Trophoblast cell (in vitro differentiated cells and primary cell): ENCODE data around the gene MTMR6.

ENCODE experiments used
- DNase-seq, 2 donors: peaks; one replicate each; pipeline ENCODE4 v3.0.0-alpha.2; 2016
- H2AFZ ChIP-seq: 2 replicates; pipeline ENCODE4 v1.6.1; 2013; ENCODE audit warnings: low read length, moderate library complexity, mild to moderate bottlenecking; ENCODE audit not compliant: insufficient read depth, poor library complexity
- H2AK5ac ChIP-seq: 2 replicates; pipeline ENCODE4 v1.6.1; 2013; ENCODE audit warnings: mild to moderate bottlenecking, low read length
- H2BK120ac ChIP-seq: 2 replicates; pipeline ENCODE4 v1.6.1; 2013; ENCODE audit warnings: low read length, mild to moderate bottlenecking, moderate library complexity; ENCODE audit not compliant: insufficient read depth, poor library complexity
- H2BK12ac ChIP-seq: 2 replicates; pipeline ENCODE4 v1.6.1; 2013; ENCODE audit warnings: mild to moderate bottlenecking, low read length, moderate library complexity
- H2BK5ac ChIP-seq: 2 replicates; pipeline ENCODE4 v1.6.1; 2013; ENCODE audit warnings: low read length, low read depth, moderate library complexity, mild to moderate bottlenecking; ENCODE audit not compliant: poor library complexity
- H3K14ac ChIP-seq: 2 replicates; pipeline ENCODE4 v1.6.1; 2013; ENCODE audit warnings: mild to moderate bottlenecking, low read length
- H3K18ac ChIP-seq: 2 replicates; pipeline ENCODE4 v1.6.1; 2013; ENCODE audit warnings: mild to moderate bottlenecking, low read length
- H3K23ac ChIP-seq: 2 replicates; pipeline ENCODE4 v1.6.1; 2013; ENCODE audit warnings: low read length
- H3K27ac ChIP-seq: 2 replicates; pipeline ENCODE4 v1.5.1; 2013; ENCODE audit warnings: low read depth, mild to moderate bottlenecking, inconsistent platforms, low read length, moderate library complexity
- H3K27me3 ChIP-seq: 2 replicates; pipeline ENCODE4 v1.6.1; 2013; ENCODE audit warnings: inconsistent platforms, mild to moderate bottlenecking, low read length, moderate library complexity; ENCODE audit not compliant: insufficient read depth
- H3K36me3 ChIP-seq, 2 experiments: 1 replicate in 1 of 2; 2 replicates in 1 of 2; pipeline ENCODE4 v1.6.1; 2013; ENCODE audit warnings: low read length in 2 of 2, mild to moderate bottlenecking in 2 of 2, moderate library complexity in 1 of 2; ENCODE audit not compliant: insufficient read depth in 2 of 2, control insufficient read depth in 1 of 2
- H3K4ac ChIP-seq: 2 replicates; pipeline ENCODE4 v1.6.1; 2013; ENCODE audit warnings: low read depth, mild to moderate bottlenecking, low read length, moderate library complexity
- H3K4me1 ChIP-seq, 2 experiments: 1 replicate in 1 of 2; 2 replicates in 1 of 2; pipeline ENCODE4 v1.6.1; 2013; ENCODE audit warnings: low read length in 2 of 2, mild to moderate bottlenecking in 2 of 2, moderate library complexity in 1 of 2; ENCODE audit not compliant: insufficient read depth in 2 of 2, control insufficient read depth in 1 of 2
- H3K4me2 ChIP-seq: 2 replicates; pipeline ENCODE4 v1.6.1; 2013; ENCODE audit warnings: inconsistent platforms, mild to moderate bottlenecking, low read length, moderate library complexity
- H3K4me3 ChIP-seq: 2 replicates; pipeline ENCODE4 v1.5.1; 2013; ENCODE audit warnings: mild to moderate bottlenecking, low read depth, low read length, inconsistent platforms
- H3K79me1 ChIP-seq: one replicate; pipeline ENCODE4 v1.6.1; 2013; ENCODE audit warnings: low read length
- H3K79me2 ChIP-seq: 2 replicates; pipeline ENCODE4 v1.6.1; 2013; ENCODE audit warnings: low read length, mild to moderate bottlenecking; ENCODE audit not compliant: control insufficient read depth, insufficient read depth, poor library complexity
- H3K9ac ChIP-seq: 2 replicates; pipeline ENCODE4 v1.6.1; 2013; ENCODE audit warnings: mild to moderate bottlenecking, low read length
- H3K9me3 ChIP-seq: 2 replicates; pipeline ENCODE4 v1.6.1; 2013; ENCODE audit warnings: low read depth, mild to moderate bottlenecking, control low read depth, inconsistent platforms, low read length; ENCODE audit not compliant: insufficient read depth
- H4K12ac ChIP-seq: 2 replicates; pipeline ENCODE4 v1.6.1; 2013; ENCODE audit warnings: low read depth, mild to moderate bottlenecking, low read length, moderate library complexity
- H4K8ac ChIP-seq: 2 replicates; pipeline ENCODE4 v1.6.1; 2013; ENCODE audit warnings: low read depth, mild to moderate bottlenecking, low read length, moderate library complexity
- H4K91ac ChIP-seq: one replicate; pipeline ENCODE4 v1.6.1; 2013; ENCODE audit warnings: low read depth, mild to moderate bottlenecking, low read length, moderate library complexity
- WGBS: extraction: QIAGEN DNeasy Blood & Tissue Kit; methylation state at CpG from one replicate; pipeline ENCODE4 v1.1.7; 2013; ENCODE audit warnings: missing lambda C conversion rate; ENCODE audit not compliant: insufficient read length, insufficient coverage; ENCODE audit errors: extremely low coverage; 5-methylcytosine and 5-hydroxymethylcytosine counted together

Gene MTMR6

GRCh38 chr13:25252225-25252624 is 35.1 kb downstream of the MTMR6 start:
- DNase-seq, result no peak
- H3K79me1 ChIP-seq, result no peaks in the 10 kb centered on the region
- no peak overlapping the region for H3K23ac ChIP-seq
- no peak overlapping the region for H4K8ac ChIP-seq
- no peak overlapping the region for H4K91ac ChIP-seq
- H3K27me3 ChIP-seq, result no peaks in the 10 kb centered on the region
- H3K4ac ChIP-seq, result no peak overlapping the region
- no peaks in the 10 kb centered on the region for H3K79me2 ChIP-seq
- no peak overlapping the region for H2BK5ac ChIP-seq
- H3K27ac ChIP-seq, result no peak overlapping the region
- H3K4me1 ChIP-seq, result no peaks in the 10 kb centered on the region
- no peaks in the 10 kb centered on the region for H3K9me3 ChIP-seq
- no peak overlapping the region for H2BK12ac ChIP-seq
- H4K12ac ChIP-seq, result no peak overlapping the region
- peaks cover 4 to 6% of the 10 kb centered on the region in 2 experiments for H3K36me3 ChIP-seq
- WGBS, result no CpG with 5 or more reads among the region's 4 CpGs
- no peak overlapping the region for H3K18ac ChIP-seq
- no peak overlapping the region for H3K4me3 ChIP-seq
- H2AK5ac ChIP-seq, result no peak overlapping the region
- no peak overlapping the region for H3K9ac ChIP-seq
- no peak overlapping the region for H2AFZ ChIP-seq
- no peak overlapping the region for H2BK120ac ChIP-seq
- H3K14ac ChIP-seq, result no peak overlapping the region
- no peak overlapping the region for H3K4me2 ChIP-seq

DNA sequence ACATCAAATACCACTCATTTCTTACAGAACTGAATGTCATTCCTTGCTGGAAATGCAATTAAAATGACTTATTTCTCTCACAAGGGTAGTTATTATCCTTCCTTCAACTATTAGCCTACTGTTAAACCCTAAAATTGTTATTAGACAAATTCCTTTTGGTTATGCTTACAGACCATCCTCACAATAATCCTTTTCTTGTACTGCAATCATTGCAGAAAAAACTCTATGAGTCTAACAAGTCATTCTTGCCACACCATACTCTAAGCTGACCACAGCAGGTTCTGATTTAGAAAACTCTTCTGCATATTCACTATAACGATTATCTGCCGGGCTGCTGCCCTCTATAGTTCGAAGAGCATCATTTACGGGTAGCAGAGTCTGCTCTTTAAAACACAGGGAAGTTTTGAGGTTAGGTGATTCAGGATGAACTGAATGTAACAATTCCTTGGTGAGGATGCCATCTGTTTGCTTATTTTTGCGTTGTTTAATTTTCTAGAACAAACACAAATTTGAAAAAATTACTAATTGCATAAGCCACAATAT is 38.2 kb downstream of the MTMR6 start:
- no peak overlapping the region for H3K23ac ChIP-seq
- H2AK5ac ChIP-seq, result no peak overlapping the region
- H3K4me1 ChIP-seq, result no peaks in the 10 kb centered on the region
- H2AFZ ChIP-seq, result no peak overlapping the region
- no peak overlapping the region for H3K18ac ChIP-seq
- H4K8ac ChIP-seq, result no peak overlapping the region
- no peak overlapping the region for H2BK5ac ChIP-seq
- no peak overlapping the region for H2BK120ac ChIP-seq
- no peak overlapping the region for H3K27ac ChIP-seq
- no CpG with 5 or more reads among the region's 5 CpGs for WGBS
- no peaks in the 10 kb centered on the region for H3K9me3 ChIP-seq
- no peaks in the 10 kb centered on the region for H3K79me2 ChIP-seq
- no peak overlapping the region for H4K12ac ChIP-seq
- no peak overlapping the region for H3K4ac ChIP-seq
- H3K79me1 ChIP-seq, result no peaks in the 10 kb centered on the region
- H3K27me3 ChIP-seq, result no peaks in the 10 kb centered on the region
- H3K4me3 ChIP-seq, result no peak overlapping the region
- no peak overlapping the region for H4K91ac ChIP-seq
- H3K36me3 ChIP-seq, result peaks cover 5 to 6% of the 10 kb centered on the region in 2 experiments
- no peak overlapping the region for H2BK12ac ChIP-seq
- no peak overlapping the region for H3K9ac ChIP-seq
- H3K4me2 ChIP-seq, result no peak overlapping the region
- DNase-seq, result peak in 1 of 2 donors; percentile 30
- no peak overlapping the region for H3K14ac ChIP-seq

- H4K91ac ChIP-seq, result no peak overlapping the region
- H3K79me1 ChIP-seq, result no peaks in the 10 kb centered on the region
- H4K12ac ChIP-seq, result no peak overlapping the region
- WGBS, result no CpG with 5 or more reads among the region's 1 CpG
- H3K23ac ChIP-seq, result no peak overlapping the region
- H3K36me3 ChIP-seq, result peaks cover 5 to 6% of the 10 kb centered on the region in 2 experiments
- no peak for DNase-seq
- H3K27me3 ChIP-seq, result no peaks in the 10 kb centered on the region
- no peak overlapping the region for H3K4me3 ChIP-seq
- no peak overlapping the region for H3K18ac ChIP-seq
- H3K9ac ChIP-seq, result no peak overlapping the region
- H3K4me1 ChIP-seq, result no peaks in the 10 kb centered on the region
- no peak overlapping the region for H2BK12ac ChIP-seq
- no peak overlapping the region for H2AK5ac ChIP-seq
- H3K4ac ChIP-seq, result no peak overlapping the region
- H3K4me2 ChIP-seq, result no peak overlapping the region
- H4K8ac ChIP-seq, result no peak overlapping the region
- H3K14ac ChIP-seq, result no peak overlapping the region
- no peaks in the 10 kb centered on the region for H3K9me3 ChIP-seq
- H2AFZ ChIP-seq, result no peak overlapping the region
- no peak overlapping the region for H3K27ac ChIP-seq
- H2BK5ac ChIP-seq, result no peak overlapping the region
- no peak overlapping the region for H2BK120ac ChIP-seq
- H3K79me2 ChIP-seq, result no peaks in the 10 kb centered on the region
Observed at GRCh38 chr13:25248071-25248470, 39.2 kb downstream of the MTMR6 start.

GRCh38 chr13:25247360-25247759 is 39.9 kb downstream of the MTMR6 start:
- H3K27me3 ChIP-seq, result no peaks in the 10 kb centered on the region
- no peak overlapping the region for H2BK12ac ChIP-seq
- no peaks in the 10 kb centered on the region for H3K79me2 ChIP-seq
- no peak overlapping the region for H3K4me3 ChIP-seq
- H3K4me1 ChIP-seq, result no peaks in the 10 kb centered on the region
- H2AFZ ChIP-seq, result no peak overlapping the region
- no peak overlapping the region for H3K18ac ChIP-seq
- H3K27ac ChIP-seq, result no peak overlapping the region
- H3K14ac ChIP-seq, result no peak overlapping the region
- no peak overlapping the region for H4K91ac ChIP-seq
- no peak overlapping the region for H4K8ac ChIP-seq
- H3K9ac ChIP-seq, result no peak overlapping the region
- no peak overlapping the region for H4K12ac ChIP-seq
- no peaks in the 10 kb centered on the region for H3K79me1 ChIP-seq
- H3K4me2 ChIP-seq, result no peak overlapping the region
- H3K36me3 ChIP-seq, result peaks cover 5 to 6% of the 10 kb centered on the region in 2 experiments
- H2BK120ac ChIP-seq, result no peak overlapping the region
- no peak overlapping the region for H3K23ac ChIP-seq
- no peaks in the 10 kb centered on the region for H3K9me3 ChIP-seq
- no peak overlapping the region for H2BK5ac ChIP-seq
- DNase-seq, result no peak
- H2AK5ac ChIP-seq, result no peak overlapping the region
- H3K4ac ChIP-seq, result no peak overlapping the region
